GM12891 (cell line): ENCODE data around the gene CST11.

ENCODE experiments used
- DNase-seq: peaks from one replicate; pipeline ENCODE4 v3.0.0; 2011; ENCODE audit warnings: low spot score; ENCODE audit not compliant: insufficient read length
- FAIRE-seq: peaks from 2 replicates; lab custom pipeline; 2011; peaks lifted over from hg19 to GRCh38; lab: Jason Lieb, UNC
- PAX5 ChIP-seq: IDR thresholded peaks from 2 replicates; pipeline ENCODE4 v1.6.1; 2011; ENCODE audit warnings: low read length, moderate library complexity, mild to moderate bottlenecking; ENCODE audit not compliant: insufficient read depth, severe bottlenecking
- POLR2A ChIP-seq: IDR thresholded peaks from 2 replicates; pipeline ENCODE4 v1.6.1; 2011; ENCODE audit warnings: low read depth, low read length, control low read depth
- POLR2AphosphoS5 ChIP-seq: IDR thresholded peaks from 2 replicates; pipeline ENCODE4 v1.6.1; 2011; ENCODE audit warnings: low read depth, low read length, control low read depth
- POU2F2 ChIP-seq: IDR thresholded peaks from 2 replicates; pipeline ENCODE4 v1.6.1; 2011; ENCODE audit warnings: low read depth, mild to moderate bottlenecking, control low read depth, low read length, moderate library complexity
- SPI1 ChIP-seq: IDR thresholded peaks from 2 replicates; pipeline ENCODE4 v1.6.1; 2011; ENCODE audit warnings: low read depth, low read length, control low read depth
- TAF1 ChIP-seq: IDR thresholded peaks from 2 replicates; pipeline ENCODE4 v1.6.1; 2011; ENCODE audit warnings: low read depth, low read length, control low read depth

The CST11 gene

DNA sequence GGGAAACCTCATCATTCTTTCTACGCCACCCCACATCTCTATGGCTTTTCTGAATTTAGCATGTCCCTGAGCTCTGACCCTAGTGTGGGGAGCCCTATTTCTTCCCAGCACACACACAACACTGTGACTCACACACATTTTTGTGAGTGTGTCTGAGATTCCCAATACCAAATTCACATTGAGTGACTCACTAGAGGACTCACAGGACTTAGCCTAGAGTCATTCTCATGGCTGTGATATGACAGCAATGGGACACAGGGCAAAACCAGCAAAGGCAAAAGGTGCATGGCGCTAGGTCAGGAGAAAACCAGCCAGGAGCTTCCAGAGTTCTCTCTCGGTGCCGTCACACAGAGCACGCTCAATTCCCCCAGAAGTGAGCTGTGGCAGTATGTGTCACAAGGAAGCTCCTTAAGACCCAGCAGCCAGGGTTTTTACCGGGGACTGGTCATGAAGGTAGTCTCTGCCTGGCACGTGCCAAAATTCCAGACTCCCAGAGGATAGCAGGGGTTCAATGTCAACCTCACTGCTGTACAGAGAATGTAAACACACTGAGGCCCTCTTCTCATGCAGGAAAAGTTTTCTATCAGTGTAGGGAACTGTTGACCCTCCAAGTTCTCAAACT, 7.0 kb downstream of the CST11 start:
- DNase-seq, result no peak

DNA sequence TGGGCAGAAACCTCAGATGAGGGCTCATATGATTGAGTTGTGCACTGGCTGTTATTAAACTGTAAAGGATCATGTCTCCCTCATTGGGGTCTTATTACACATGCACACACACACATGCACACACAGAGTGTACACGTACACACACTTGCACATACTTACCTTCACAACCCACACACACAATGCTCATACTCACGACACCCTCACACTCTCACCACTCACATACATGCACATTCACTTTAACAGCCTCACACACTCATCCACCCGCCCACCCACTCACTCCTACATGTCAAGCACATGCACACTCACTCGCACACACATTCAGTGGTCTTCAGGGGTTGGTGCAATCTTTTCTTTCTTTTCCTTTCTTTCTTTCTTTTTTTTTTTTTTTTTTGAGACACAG, 7.8 kb downstream of the CST11 start:
- TF ChIP-seq POU2F2 (no peak), POLR2AphosphoS5 (no peak)
- FAIRE-seq, result no peak
- DNase-seq, result no peak

More for the DNA sequence above, 7.0 kb downstream of the CST11 start:
- no peak for FAIRE-seq
- TF ChIP-seq POLR2A, result no peak
- TF ChIP-seq SPI1, result no peak
- no peak for TF ChIP-seq POU2F2
- TF ChIP-seq TAF1, result no peak
- TF ChIP-seq POLR2AphosphoS5, result no peak
- TF ChIP-seq PAX5, result no peak

DNA sequence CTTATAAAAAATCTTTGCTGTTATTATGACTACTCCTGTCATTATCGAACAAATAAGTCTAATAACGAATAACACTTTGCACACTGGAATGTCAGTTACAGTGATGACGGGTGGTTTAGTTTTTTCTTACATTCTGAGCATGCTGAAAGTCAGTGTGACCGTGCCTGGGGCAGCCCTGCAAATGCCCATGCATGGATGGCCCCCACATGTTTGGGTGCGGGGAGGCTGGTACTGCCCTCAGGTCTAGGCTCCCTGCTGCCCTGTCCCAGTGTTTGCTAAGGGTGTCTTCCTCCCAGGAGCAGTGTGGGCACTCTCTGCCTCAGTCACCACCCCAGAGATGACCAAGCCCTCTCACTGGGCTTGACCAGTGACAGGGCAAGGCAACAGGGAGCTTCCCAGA, 10.2 kb downstream of the CST11 start:
- TF ChIP-seq PAX5, result no peak
- no peak for TF ChIP-seq TAF1
- TF ChIP-seq SPI1, result no peak
- no peak for TF ChIP-seq POLR2A
- no peak for TF ChIP-seq POLR2AphosphoS5
- no peak for TF ChIP-seq POU2F2
- DNase-seq, result no peak
- FAIRE-seq, result no peak

DNA sequence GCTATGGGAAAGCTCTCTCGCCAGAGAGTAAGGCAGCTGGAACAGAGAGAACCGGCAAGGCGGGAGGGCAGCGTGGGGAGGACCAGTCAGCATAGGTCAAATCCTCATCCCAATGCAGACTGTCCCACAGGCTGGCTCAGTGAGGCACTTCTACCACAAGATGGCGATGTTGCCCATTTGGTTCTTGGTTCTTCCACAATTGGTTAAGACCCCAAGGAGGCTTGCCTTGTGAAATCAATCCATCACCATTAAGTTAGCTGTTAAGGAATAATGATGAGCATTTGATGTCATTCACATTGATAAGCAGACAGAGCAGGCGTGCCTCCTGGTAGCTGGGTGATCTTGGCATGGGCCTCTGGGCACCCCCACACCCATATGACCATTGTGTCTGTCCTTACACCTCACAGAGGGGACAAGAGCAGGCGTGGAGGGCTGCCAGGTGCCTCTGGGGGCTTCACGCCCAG, 10.8 kb downstream of the CST11 start:
- no peak for TF ChIP-seq SPI1
- no peak for TF ChIP-seq PAX5
- no peak for TF ChIP-seq POU2F2
- no peak for TF ChIP-seq POLR2AphosphoS5
- no peak for TF ChIP-seq TAF1
- no peak for TF ChIP-seq POLR2A
- FAIRE-seq (peak; percentile 94), DNase-seq (peak; percentile 57)

DNA sequence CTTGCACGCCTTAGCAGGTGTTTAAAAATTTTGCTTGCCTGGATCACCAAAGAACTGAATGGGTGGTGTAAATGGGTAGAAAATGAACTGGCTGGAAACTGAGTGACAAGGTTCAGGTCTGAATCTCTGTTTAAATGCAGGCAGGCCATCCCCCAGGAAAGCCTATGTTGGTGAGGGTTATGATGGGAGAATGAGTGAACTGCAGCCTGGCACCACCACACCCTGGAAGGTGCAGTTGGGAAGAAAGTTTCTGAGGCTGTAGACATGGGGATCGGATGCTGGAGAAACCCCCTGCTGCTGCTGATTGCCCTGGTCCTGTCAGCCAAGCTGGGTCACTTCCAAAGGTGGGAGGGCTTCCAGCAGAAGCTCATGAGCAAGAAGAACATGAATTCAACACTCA, 12.7 kb downstream of the CST11 start:
- TF ChIP-seq SPI1, result no peak
- TF ChIP-seq TAF1, result no peak
- no peak for TF ChIP-seq POLR2A
- no peak for TF ChIP-seq POU2F2
- TF ChIP-seq PAX5, result no peak
- no peak for TF ChIP-seq POLR2AphosphoS5
- no peak for DNase-seq
- no peak for FAIRE-seq

DNA sequence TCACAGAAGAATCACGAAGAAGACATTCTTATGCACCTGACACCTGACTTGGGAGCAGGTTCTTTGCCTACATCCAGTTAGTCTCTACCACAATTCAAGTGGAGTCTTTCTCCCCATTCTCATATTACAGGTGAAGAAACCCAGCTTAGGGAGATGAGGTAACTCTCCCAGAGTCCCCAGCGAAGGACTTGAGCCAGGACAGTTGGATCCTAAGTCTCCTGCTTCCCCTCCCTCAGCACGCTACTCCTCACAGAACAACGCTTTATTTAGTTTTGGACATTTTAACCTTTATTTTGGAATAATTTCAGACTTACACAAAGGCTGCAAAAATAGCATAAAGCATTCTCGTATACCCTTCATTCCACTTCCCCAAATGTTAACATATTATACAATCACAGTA, 14.0 kb downstream of the CST11 start:
- no peak for FAIRE-seq
- TF ChIP-seq POLR2A, result no peak
- TF ChIP-seq SPI1, result no peak
- TF ChIP-seq TAF1, result no peak
- no peak for TF ChIP-seq POU2F2
- TF ChIP-seq PAX5, result no peak
- TF ChIP-seq POLR2AphosphoS5, result no peak

DNA sequence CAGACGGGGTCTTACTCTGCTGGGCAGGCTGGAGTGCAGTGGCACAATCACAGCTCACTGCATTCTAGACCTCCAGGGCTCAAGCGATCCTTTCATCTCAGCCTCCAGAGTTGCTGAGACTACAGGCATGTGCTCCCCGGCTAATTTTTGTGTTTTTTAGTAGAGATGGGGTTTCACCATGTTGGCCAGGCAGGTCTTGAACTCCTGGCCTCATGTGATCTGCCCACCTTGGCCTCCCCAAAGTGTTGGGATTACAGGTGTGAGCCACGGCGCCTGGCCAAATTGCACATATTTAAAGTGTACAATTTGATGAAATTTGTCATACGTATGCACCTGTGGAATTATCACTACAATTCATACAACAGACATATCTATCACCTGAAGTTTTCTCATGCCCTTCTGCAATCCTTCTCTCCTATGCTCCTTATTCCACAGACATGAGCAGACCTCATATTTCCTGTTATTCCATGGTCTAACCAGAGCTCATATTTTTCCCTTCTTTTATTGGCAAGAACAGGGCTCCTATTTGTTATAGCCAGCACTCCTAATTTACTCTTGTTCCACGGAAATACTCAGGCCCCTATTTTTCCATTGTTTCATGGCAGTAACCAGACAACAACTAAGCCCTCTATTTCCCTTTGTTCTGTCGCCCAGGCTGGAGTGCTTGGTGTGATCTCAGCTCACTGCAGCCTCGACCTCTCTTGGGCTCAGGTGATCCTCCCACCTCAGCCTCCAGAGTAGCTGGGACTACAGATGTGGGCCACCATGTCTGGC, 15.4 kb downstream of the CST11 start:
- FAIRE-seq (no peak), DNase-seq (no peak)
- TF ChIP-seq SPI1 (no peak), POU2F2 (no peak), TAF1 (no peak), PAX5 (no peak), POLR2AphosphoS5 (no peak), POLR2A (no peak)

More for the DNA sequence above, 14.0 kb downstream of the CST11 start:
- no peak for DNase-seq

DNA sequence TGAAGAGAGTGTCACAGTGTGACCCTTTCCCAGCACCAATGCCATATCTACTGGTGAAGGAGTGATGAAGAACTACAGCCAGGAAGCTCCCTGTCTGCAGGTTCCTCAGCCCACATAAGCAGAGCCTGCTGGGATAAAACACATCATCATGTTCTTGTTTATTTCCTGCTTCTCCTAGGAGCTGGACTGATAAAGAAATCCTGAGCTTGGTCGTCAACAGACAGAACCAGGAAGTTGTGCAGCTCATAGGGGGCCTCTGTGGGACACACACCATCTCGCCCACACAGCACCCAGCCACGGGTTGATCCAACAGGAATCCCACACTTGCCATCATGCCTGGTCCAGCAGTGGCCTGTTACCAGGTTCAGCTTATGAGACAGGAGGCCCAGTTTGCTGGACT, 16.0 kb downstream of the CST11 start:
- FAIRE-seq, result no peak
- no peak for DNase-seq
- no peak for TF ChIP-seq SPI1
- TF ChIP-seq PAX5, result no peak
- TF ChIP-seq POLR2A, result no peak
- no peak for TF ChIP-seq POU2F2
- no peak for TF ChIP-seq POLR2AphosphoS5
- TF ChIP-seq TAF1, result no peak

DNA sequence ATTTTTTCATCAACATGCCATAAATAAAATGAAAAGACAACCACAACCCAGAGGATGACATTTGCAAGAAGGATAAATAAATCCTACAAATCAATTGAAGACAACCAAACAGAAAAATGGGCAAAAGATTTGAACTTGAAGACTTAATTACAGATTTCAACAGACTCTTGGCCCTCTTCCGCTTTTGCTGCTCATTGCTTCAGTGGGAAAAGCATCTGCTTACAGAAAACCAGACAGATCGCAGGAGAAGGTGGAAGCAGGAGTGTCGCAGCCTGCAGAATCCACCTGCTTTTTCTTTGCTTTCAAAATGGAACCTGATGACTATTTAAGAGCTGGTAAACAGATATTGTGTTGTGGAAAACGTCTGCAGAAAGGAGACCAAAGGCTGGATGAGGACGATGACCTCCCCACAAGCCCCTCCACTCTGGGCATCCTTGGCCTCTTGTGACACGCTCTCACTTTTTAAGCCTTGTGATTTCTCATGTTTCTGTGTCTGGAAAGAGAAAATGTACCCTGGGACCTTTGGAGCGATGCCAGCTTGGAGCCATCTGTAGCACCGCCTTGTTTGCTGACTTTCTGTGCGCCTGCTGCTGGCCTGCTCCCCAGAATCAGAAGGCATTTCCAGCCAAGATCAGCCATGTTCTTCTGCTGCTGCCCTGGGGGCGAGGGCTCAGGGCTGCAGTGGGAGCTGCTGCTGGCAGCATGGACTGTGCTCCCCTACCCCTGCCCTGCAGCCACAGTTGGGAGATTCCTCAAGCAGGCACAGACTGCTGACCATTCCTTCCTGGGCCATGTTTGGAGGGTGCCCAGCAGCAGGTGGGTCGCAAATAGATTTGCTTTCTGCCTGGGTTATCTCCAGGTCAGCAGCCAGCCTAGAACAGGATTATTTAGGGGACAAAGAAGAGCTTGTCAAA, 16.8 kb downstream of the CST11 start:
- FAIRE-seq (no peak), DNase-seq (no peak)
- no peak for TF ChIP-seq POLR2A
- no peak for TF ChIP-seq POU2F2
- no peak for TF ChIP-seq POLR2AphosphoS5
- no peak for TF ChIP-seq TAF1
- TF ChIP-seq PAX5, result no peak
- no peak for TF ChIP-seq SPI1
